NCI-H345 treated with DMSO at 0.1 percent for 48 hours (cell line): ENCODE measurements around the gene SARS1.
"Not testable (repeated sequence)": the region's sequence is repeated elsewhere in the genome, so short reads cannot be mapped to it uniquely, and the experiment has no call there.

Experiments
- DNase-seq: peaks from one replicate; lab custom pipeline; 2025; ENCODE audit not compliant: unreplicated experiment; lab: John Stamatoyannopoulos, UW

The SARS1 gene

DNA sequence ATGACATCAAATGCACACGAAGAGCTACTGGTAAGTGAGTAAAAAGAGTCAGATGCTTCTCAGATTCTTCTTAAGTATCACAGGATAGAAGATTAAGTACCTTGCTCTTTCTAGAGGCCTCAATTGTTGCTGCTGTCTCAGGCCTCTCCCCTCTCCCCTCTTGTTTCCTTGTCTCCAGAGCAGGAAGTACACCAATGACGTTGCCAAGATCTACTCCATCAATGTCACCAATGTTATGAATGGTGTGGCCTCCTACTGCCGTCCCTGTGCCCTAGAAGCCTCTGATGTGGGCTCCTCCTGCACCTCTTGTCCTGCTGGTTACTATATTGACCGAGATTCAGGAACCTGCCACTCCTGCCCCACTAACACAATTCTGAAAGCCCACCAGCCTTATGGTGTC, 21.3 kb upstream of the SARS1 start:
- DNase-seq, result no peak

- peak; percentile 13 for DNase-seq
These were observed 19.8 kb upstream of the SARS1 start for GRCh38 chr1:109193653-109194590.

GRCh38 chr1:109197158-109198042, 16.3 kb upstream of the SARS1 start:
- no peak for DNase-seq

DNA sequence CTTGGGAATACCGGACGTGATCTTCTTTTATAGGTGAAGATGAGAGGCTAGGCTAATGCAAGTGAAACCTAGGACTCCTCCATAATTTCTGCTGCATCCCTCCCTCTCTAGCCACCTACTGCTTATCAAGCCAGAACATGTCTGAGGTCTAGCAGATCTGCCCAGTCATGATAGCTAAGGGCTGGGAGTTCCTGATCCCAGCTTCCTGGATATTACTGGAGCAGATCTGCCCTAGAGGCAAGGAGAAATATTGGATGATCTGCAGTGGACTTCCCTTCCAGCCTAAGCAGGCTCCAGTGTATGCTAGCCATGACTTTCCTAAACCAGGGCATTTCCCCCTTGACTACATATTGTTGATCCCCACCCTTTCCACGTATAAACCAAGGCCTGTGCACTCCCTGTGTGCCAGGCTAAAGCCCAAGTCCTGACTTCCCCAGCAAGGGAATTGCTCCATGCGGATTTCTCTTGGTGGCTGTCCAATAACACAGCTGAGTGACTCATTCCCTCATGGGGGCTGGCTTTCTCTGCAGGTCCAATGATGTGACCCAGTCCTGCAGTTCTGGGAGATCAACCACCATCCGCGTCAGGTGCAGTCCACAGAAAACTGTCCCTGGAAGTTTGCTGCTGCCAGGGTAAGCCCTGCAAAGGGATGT, 15.5 kb upstream of the SARS1 start:
- DNase-seq, result no peak

DNA sequence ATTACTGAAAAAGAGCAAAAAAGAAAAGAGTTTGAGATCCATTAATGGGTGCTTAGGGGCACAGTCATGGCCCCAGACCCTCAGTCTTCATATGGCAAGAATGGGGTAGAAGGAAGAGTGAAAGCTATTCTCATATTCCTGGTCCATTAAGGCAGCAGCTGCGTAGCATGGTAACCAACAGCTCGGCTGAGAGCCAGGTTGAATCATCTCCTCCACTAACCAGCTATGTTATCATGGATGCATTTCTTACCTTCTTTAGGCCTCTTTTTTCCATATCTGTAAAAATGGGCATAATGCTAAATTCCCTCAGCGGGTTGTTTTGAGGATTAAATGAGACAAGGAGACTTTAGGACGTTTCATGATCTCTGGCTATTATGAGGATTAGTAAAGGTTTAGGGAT, 15.0 kb upstream of the SARS1 start:
- no peak for DNase-seq

- no peak for DNase-seq
These were observed 14.0 kb upstream of the SARS1 start for GRCh38 chr1:109199710-109200109.

DNA sequence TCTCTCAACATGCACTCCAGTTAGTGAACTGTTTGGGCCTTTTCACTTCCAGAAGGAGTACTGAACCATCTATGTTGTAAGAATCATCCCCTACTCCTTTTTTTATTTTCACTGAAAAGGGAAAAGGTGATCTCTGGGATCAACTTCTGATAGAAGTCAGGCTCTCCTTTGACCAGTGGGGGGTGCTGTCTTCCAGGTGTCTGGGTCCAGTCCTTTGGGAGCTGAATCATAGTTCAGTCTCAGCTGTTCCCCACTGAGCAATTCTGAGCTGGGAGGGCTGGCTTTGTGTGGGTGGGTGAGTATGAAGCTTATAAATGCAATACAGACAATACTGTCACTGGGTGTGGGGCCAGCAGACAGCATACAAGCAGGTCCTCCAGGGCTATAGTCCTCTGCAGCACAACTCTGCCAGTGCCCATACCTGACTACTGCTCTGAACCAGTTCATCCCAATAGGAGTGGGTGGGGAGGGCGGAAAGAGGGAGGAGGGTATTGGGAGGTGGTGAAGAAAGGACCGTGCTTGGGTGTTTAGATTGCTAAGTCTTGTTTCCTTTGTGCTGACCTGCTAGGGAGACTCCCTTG, 12.5 kb upstream of the SARS1 start:
- DNase-seq, result no peak

- DNase-seq, result no peak
These were observed 9.2 kb upstream of the SARS1 start for GRCh38 chr1:109204484-109204883.

- no peak for DNase-seq
These were observed 7.4 kb upstream of the SARS1 start for GRCh38 chr1:109206339-109206738.

DNA sequence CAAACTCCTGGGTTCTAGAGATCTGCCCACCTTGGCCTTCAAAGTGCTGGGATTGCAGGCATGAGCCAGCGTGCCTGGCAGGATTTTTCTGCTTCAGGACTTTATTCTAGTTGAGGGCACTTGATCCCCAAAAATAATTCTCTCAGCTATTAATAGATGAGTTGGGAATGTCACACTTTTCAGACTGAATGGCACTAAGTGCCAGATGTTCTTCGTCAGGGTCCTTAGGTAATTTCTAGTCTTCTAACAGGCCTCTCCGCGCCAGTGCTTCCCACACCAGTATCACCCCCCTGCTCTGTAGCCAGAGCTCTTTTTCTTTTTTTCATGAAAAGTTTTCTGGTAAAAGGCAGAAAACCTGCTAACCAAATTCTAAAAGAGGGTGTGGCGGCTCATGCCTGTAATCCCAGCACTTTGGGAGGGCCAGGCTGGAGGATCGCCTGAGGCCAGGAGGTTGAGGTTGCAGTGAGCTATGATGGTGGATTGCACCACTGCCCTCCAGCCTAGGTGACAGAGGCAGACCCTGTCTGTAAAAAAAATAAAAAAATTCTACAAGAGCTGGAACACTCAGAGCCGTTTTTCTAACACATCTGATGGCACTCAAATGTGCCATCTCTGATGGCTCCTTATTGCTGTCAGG, 6.1 kb upstream of the SARS1 start:
- DNase-seq, result no peak

DNA sequence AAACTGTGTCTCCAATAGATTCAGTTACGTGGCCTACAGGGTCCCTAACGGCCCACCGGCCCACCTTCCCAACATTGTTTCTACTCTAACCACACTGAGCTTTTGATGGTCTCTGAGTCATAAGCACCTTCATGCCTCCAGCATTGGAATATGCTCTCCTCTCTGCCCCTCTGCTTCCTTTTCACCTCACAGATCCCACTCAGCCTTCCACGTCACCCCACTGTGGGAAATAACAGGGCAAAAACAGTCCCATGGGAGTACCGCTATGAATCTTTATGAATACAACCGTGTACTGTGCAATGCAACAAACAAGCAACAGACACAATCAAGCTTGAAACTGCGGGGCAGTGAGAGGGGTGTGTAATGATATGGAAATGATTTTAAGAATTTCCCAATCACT, 5.3 kb upstream of the SARS1 start:
- DNase-seq, result no peak

GRCh38 chr1:109208836-109209463, 4.8 kb upstream of the SARS1 start:
- no peak for DNase-seq

- no peak for DNase-seq
These were observed 3.7 kb upstream of the SARS1 start for GRCh38 chr1:109210058-109210457.

- peak; percentile 46 for DNase-seq
These were observed 334 bp upstream of the SARS1 start for GRCh38 chr1:109213345-109213823.

DNA sequence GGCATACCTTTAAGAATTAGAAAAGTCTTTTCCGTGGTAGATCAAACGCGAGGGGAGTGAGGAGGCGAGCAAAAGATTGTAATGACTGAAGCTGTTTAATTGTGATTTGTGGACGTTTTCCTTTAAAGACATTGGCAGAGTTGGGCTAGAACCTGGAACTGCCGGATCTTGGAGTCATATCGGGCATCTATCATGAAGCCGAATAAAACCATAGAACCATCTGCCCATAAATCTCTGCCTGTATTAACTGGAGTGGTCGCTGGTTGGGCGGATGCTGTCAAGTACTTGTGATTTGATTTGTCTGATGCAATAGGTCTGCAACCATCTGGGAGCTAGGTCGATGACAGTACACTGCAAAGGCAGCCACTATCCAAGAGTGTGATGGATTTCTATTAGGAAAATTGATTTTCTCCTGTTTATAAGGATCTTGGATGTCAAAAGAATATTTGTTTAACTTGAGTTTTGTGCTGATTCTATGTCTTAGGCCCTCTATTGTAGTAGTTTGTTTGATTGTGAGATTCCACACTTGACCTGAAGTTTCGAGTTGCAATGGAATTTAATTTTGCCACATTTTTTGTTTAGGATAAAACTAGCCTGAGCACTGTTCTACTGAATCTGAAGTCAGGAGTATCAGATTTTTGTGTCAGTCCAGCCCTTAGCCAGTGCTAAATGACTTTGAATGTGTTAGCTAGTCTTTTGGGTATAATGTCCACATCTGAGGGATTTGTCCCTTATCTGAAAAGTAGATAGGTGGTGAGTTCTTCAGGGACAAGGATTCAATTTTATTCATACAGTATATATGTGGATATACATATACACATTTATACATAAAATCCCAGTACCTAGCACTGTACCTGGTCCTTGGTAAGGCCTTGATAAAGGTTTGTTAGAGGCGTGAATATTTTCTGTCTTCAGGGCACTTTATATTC, 1.2 kb downstream of the SARS1 start:
- DNase-seq, result peak; percentile 39

DNA sequence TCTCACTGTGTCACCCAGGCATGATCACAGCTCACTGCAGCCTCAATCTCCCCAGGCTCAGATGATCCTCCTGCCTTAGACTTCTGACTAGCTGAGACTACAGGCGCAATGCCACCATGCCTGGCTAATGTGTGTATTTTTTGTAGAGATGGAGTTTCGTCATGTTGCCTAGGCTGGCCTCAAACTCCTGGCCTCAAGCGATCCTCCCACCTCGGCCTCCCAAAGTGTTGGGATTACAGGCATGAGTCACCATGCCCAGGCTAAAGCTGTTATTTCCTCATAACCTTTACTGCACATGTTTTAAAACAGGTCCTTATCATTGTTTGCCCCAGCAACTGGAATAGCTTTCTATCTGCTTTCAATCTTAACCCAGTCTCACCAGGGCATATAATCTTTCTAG, 2.9 kb downstream of the SARS1 start:
- no peak for DNase-seq

- no peak for DNase-seq
These were observed 4.8 kb downstream of the SARS1 start for GRCh38 chr1:109218516-109218915.

GRCh38 chr1:109221201-109221600, 7.5 kb downstream of the SARS1 start:
- DNase-seq, result not testable (repeated sequence)

GRCh38 chr1:109225308-109225707, 11.6 kb downstream of the SARS1 start:
- DNase-seq, result no peak
